Glutamatergic neuron (in vitro differentiated cells): ENCODE results near the gene NXNL1. TPM values are rescaled to one million over a fixed set of nuclear protein-coding genes. Genes with fewer than 3 reads are reported as not detected.

Experiments
- DNase-seq: peaks from one replicate; pipeline ENCODE4 v3.0.0; 2022
- H3K27ac Mint-ChIP-seq: one replicate; pipeline ENCODE4 v1.8.0; 2020; ENCODE audit warnings: mild to moderate bottlenecking, mixed read lengths, inconsistent platforms; ENCODE audit not compliant: unreplicated experiment
- H3K27me3 Mint-ChIP-seq: one replicate; pipeline ENCODE4 v1.8.0; 2020; ENCODE audit warnings: mild to moderate bottlenecking, moderate library complexity, mixed read lengths, inconsistent platforms; ENCODE audit not compliant: unreplicated experiment
- H3K36me3 Mint-ChIP-seq: one replicate; pipeline ENCODE4 v1.8.0; 2020; ENCODE audit warnings: mild to moderate bottlenecking, mixed read lengths, inconsistent platforms; ENCODE audit not compliant: unreplicated experiment
- H3K4me1 Mint-ChIP-seq: one replicate; pipeline ENCODE4 v1.8.0; 2020; ENCODE audit warnings: mild to moderate bottlenecking, low read depth, mixed read lengths, inconsistent platforms; ENCODE audit not compliant: unreplicated experiment
- H3K4me3 Mint-ChIP-seq: one replicate; pipeline ENCODE4 v1.8.0; 2020; ENCODE audit warnings: mild to moderate bottlenecking, mixed read lengths, inconsistent platforms; ENCODE audit not compliant: unreplicated experiment
- H3K9me3 Mint-ChIP-seq: one replicate; pipeline ENCODE4 v1.8.0; 2020; ENCODE audit warnings: mild to moderate bottlenecking, moderate library complexity, mixed read lengths, inconsistent platforms; ENCODE audit not compliant: unreplicated experiment
- total RNA-seq: library from RNA; stranded (reverse); fragmentation: NEBNext Ultra II Directional; extraction: Animal tissue kit (Norgen Biotek cat#: 25700); gene quantifications from one replicate; pipeline ENCODE4 v1.2.1, GENCODE V29; 2021; ENCODE audit not compliant: unreplicated experiment
- TF ChIP-seq, protein P1 (sequence below): fragments of 200-600 bp; sonication (generic); IDR thresholded peaks from one replicate; pipeline ENCODE4 v1.5.0; 2021; ENCODE audit not compliant: partially characterized antibody, unreplicated experiment

The NXNL1 gene
- total RNA-seq, 1 donor from 2014 or later: not detected

GRCh38 chr19:17406046-17406886, 54.5 kb downstream of the NXNL1 start:
- Mint-ChIP-seq H3K9me3 (no peaks in the 10 kb centered on the region), H3K27ac (no peak overlapping the region), H3K4me3 (no peak overlapping the region), H3K36me3 (no peaks in the 10 kb centered on the region), H3K4me1 (peaks cover 4% of the 10 kb centered on the region), H3K27me3 (peaks cover 2% of the 10 kb centered on the region)
- TF ChIP-seq, protein P1, sequence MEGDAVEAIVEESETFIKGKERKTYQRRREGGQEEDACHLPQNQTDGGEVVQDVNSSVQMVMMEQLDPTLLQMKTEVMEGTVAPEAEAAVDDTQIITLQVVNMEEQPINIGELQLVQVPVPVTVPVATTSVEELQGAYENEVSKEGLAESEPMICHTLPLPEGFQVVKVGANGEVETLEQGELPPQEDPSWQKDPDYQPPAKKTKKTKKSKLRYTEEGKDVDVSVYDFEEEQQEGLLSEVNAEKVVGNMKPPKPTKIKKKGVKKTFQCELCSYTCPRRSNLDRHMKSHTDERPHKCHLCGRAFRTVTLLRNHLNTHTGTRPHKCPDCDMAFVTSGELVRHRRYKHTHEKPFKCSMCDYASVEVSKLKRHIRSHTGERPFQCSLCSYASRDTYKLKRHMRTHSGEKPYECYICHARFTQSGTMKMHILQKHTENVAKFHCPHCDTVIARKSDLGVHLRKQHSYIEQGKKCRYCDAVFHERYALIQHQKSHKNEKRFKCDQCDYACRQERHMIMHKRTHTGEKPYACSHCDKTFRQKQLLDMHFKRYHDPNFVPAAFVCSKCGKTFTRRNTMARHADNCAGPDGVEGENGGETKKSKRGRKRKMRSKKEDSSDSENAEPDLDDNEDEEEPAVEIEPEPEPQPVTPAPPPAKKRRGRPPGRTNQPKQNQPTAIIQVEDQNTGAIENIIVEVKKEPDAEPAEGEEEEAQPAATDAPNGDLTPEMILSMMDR: no peak
- no peak for DNase-seq

Other genes with a start within 250 kb of the NXNL1 start
- 14.9 TPM for gene USE1, start 245.6 kb downstream of the NXNL1 start, total RNA-seq
- gene OCEL1, start 234.7 kb downstream of the NXNL1 start, total RNA-seq: 23.4 TPM
- gene NR2F6, start 215.0 kb downstream of the NXNL1 start, total RNA-seq: 109 TPM
- gene USHBP1, start 196.2 kb downstream of the NXNL1 start, total RNA-seq: not detected
- 85.7 TPM for gene BABAM1, start 193.5 kb downstream of the NXNL1 start, total RNA-seq
- 9.3 TPM for gene ANKLE1, start 179.0 kb downstream of the NXNL1 start, total RNA-seq
- gene ABHD8, start 157.5 kb downstream of the NXNL1 start, total RNA-seq: 14.1 TPM
- 80.7 TPM for gene MRPL34, start 155.1 kb downstream of the NXNL1 start, total RNA-seq
- gene DDA1, start 151.4 kb downstream of the NXNL1 start, total RNA-seq: 81.2 TPM
- 98.8 TPM for gene ANO8, start 126.1 kb downstream of the NXNL1 start, total RNA-seq
- gene GTPBP3, start 123.4 kb downstream of the NXNL1 start, total RNA-seq: 61.2 TPM
- not detected for gene PLVAP, start 83.6 kb downstream of the NXNL1 start, total RNA-seq
- not detected for gene CCDC194, start 66.7 kb downstream of the NXNL1 start, total RNA-seq
- gene BST2, start 55.3 kb downstream of the NXNL1 start, total RNA-seq: 1.4 TPM
- gene MVB12A, start 40.9 kb downstream of the NXNL1 start, total RNA-seq: 38.8 TPM
- not detected for gene TMEM221, start 12.3 kb downstream of the NXNL1 start, total RNA-seq
- gene SLC27A1, start 9.6 kb upstream of the NXNL1 start, total RNA-seq: 16.9 TPM
- 66.0 TPM for gene PGLS, start 50.7 kb upstream of the NXNL1 start, total RNA-seq
- 74.5 TPM for gene COLGALT1, start 94.7 kb upstream of the NXNL1 start, total RNA-seq
- gene UNC13A, start 227.4 kb upstream of the NXNL1 start, total RNA-seq: 79.7 TPM